GM21576 (cell line): ENCODE results near the gene ACVR1B.

Experiments used
- ATAC-seq: cut with Tn5 transposase; IDR thresholded peaks from one replicate; pipeline ENCODE4 v1.9.1; 2021; ENCODE audit warnings: mild to moderate bottlenecking, moderate library complexity; ENCODE audit not compliant: unreplicated experiment

ACVR1B gene

DNA sequence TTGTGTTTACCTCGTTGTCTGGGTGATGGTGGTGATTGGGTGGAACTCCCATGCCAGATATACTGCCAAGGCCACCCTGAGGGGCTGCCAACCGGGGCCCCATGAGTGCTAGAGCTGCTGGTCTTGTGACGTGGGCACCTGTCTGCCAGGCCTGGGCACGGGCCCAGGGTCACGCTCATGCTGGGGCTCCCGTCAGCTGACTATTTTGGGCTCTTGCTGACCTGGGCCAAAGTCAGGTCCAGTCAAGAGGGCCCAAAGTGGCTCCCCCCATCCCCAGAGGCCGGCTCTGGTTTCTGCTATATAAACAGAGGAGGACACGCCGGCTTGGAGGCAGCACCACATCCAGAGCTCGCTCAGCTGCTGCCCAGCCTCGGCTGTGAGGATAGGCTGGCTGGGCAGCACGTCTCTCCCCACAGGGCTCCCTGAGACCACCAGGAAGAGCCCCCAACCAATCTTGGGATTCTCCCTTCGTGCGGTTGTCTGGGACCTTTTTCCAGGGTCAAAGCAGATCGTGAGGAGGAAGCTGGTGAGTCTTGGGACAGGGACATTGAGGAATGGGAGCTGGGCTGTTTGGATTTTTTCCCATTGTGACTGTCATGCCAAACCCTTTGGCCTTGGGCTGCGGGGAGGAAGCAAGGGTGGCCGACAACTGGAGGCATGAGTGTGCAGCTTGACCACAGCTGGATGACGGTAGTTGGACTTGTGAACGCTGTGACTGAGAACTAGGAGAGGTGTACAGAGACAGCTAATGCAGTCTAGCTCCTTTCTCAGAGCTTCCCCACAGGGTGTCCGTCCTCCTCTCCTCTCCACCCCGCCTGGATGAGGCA is 92.1 kb downstream of the ACVR1B start:
- ATAC-seq: no peak

- ATAC-seq: no peak
Measured at GRCh38 chr12:52044292-52044983, 92.9 kb downstream of the ACVR1B start.

DNA sequence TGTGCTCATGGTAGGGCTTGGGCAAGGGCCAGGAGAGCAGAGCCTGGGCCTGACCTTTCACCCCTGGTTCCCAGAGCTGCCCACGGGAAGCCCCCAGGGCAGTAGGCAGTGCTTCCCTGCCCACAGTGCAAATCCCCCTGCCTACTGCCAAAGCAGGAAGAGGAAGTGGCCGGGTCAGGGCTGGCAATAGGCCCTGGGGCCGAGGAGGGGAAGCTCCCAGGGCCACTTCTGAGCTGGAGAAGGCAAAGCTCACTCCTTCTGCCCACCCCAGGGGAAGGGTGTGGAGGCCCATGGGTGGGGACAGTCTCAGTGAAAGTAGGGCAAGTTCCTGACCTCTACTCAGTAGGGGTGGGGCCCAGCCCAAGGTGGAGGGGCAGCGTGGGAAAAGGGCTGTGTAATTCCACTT is 94.3 kb downstream of the ACVR1B start:
- ATAC-seq: no peak
